ENCODE results near the gene C6orf136. TPM values are rescaled to one million over a fixed set of nuclear protein-coding genes. Genes with fewer than 3 reads are reported as not detected.

Gene C6orf136
- total and polyA plus RNA-seq, 9 of the 15 experiments (the other 6 are each of a cell fraction or from before 2014, with no cell fraction given) = 14.1 to 63.1 (median 18.4) TPM

- TF ChIP-seq ZNF668 (CRISPR knock-in tag; IDR thresholded peaks at IDR 0.05) = no peak
- TF ChIP-seq EWSR1 (IDR thresholded peaks at IDR 0.05; ENCODE audit: borderline replicate concordance, low read depth, partially characterized antibody) = no peak
- TF ChIP-seq MXI1 (IDR thresholded peaks at IDR 0.05; ENCODE audit: low read depth, low read length) = 0 out of 2 replicates have a peak, but pooled peaks have one; percentile 50
- TF ChIP-seq ZNF436 (CRISPR knock-in tag; IDR thresholded peaks at IDR 0.05) = no peak
- no peak for TF ChIP-seq MCM3 (IDR thresholded peaks at IDR 0.05)
- 0 out of 2 replicates have a peak, but pooled peaks have one; percentile 89 for TF ChIP-seq RBM14 (IDR thresholded peaks at IDR 0.05; ENCODE audit: borderline replicate concordance, insufficient read depth, low read depth, low read length)
- no peak for TF ChIP-seq SMARCA5 (IDR thresholded peaks at IDR 0.05)
- TF ChIP-seq THRA (IDR thresholded peaks at IDR 0.05) = no peak
- TF ChIP-seq FOXA3 (CRISPR knock-in tag; conservative IDR thresholded peaks at IDR 0.05 in 1 of 2, IDR thresholded peaks at IDR 0.05 in 1 of 2) = peak in 1 of 2 experiments; percentile 64; a peak in 1 of 4 replicates
- TF ChIP-seq IRF2 (CRISPR knock-in tag; IDR thresholded peaks at IDR 0.05) = no peak
- TF ChIP-seq SMARCA4 (IDR thresholded peaks at IDR 0.05) = no peak
- TF ChIP-seq GTF2F1 (IDR thresholded peaks at IDR 0.05; ENCODE audit: low read depth, low read length) = no peak
- TF ChIP-seq HOXB6 (CRISPR knock-in tag; IDR thresholded peaks at IDR 0.05; ENCODE audit: borderline replicate concordance) = no peak
- TF ChIP-seq SLC30A9 (CRISPR knock-in tag; IDR thresholded peaks at IDR 0.05) = no peak
- peak; percentile 50; the same call in 1 of the 2 replicates for TF ChIP-seq ZNF583 (CRISPR knock-in tag; IDR thresholded peaks at IDR 0.05)
- peak; percentile 69 for TF ChIP-seq CCNT2 (IDR thresholded peaks at IDR 0.05; ENCODE audit: borderline replicate concordance, extremely low read depth, insufficient read length, low read depth, low read length)
- no peak for TF ChIP-seq ZNF77 (CRISPR knock-in tag; IDR thresholded peaks at IDR 0.05)
- no peak for TF ChIP-seq CTCF (IDR thresholded peaks at IDR 0.05 in 2 of 3, conservative IDR thresholded peaks at IDR 0.05 in 1 of 3; ENCODE audit: insufficient read depth in 2 of 3, low read depth in 1 of 3, low read length in 3 of 3)
- TF ChIP-seq KDM4B (IDR thresholded peaks at IDR 0.05; ENCODE audit: borderline replicate concordance in 2 of 2, low read depth in 1 of 2) = peak in 1 of 2 experiments; percentile 42; a peak in 1 of 4 replicates
- no peak for TF ChIP-seq ASH1L (IDR thresholded peaks at IDR 0.05; ENCODE audit: borderline replicate concordance, low read depth, partially characterized antibody)
- peak; percentile 57 for TF ChIP-seq RBM22 (IDR thresholded peaks at IDR 0.05; ENCODE audit: low read depth, low read length, poor library complexity, severe bottlenecking)
- TF ChIP-seq ATF7 (IDR thresholded peaks at IDR 0.05) = peak; percentile 50; the same call in 1 of the 2 replicates
- no peak for TF ChIP-seq GTF2B (IDR thresholded peaks at IDR 0.05; ENCODE audit: extremely low read depth, insufficient read length)
- no peak for TF ChIP-seq SPI1 (IDR thresholded peaks at IDR 0.05; ENCODE audit: borderline replicate concordance, low read depth, low read length)
- no peak for TF ChIP-seq ZC3H4 (CRISPR knock-in tag; IDR thresholded peaks at IDR 0.05; ENCODE audit: borderline replicate concordance)
These were observed 546 bp downstream of the C6orf136 start (continued) for GRCh38 chr6:30647242-30648116.

All from K562 (cell line).